Glomerular visceral epithelial cell (primary cell): ENCODE measurements around the gene SND1.

Source experiments
- DNase-seq: peaks from one replicate; pipeline ENCODE4 v3.0.0-alpha.2; 2016; ENCODE audit errors: extremely low spot score

Gene SND1

GRCh38 chr7:127799535-127800305 lies 147.7 kb downstream of the SND1 start:
- no peak for DNase-seq

- DNase-seq, result no peak
Measured at GRCh38 chr7:127802845-127803244, 150.9 kb downstream of the SND1 start.

DNA sequence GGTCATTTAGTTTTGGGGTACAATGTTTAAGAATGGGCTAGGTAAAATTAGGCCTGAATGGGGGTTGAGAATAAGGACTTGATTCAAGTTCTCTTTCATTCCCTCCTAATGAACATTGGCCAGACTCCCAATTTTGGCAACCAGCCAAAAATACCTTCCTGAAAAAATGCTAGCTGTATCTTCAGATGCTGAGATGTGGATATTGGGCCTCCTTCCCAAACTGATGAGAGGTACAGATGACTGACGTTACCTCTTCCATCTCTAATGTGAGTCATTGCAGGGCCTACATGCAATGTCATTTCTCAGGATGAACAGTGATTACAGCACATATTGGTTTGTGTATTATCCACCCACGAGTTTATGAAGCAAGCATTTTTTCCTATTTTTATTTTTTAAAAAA lies 151.6 kb downstream of the SND1 start:
- no peak for DNase-seq

DNA sequence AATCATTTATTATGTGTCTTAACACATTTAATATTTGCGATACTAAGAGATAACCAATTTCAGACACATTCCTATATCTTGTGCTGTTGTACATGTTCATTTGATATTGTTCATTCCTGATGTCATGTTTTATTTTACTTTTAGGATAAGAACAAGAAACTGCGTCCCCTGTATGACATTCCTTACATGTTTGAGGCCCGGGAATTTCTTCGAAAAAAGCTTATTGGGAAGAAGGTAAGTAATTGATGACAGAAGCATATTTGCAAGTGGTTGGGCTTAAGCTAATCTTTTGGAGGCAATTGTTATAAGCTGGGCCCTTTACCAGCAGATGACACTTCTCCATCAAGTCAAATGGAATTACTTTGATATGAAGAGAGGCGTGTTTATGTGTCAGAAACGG lies 155.3 kb downstream of the SND1 start:
- no peak for DNase-seq

DNA sequence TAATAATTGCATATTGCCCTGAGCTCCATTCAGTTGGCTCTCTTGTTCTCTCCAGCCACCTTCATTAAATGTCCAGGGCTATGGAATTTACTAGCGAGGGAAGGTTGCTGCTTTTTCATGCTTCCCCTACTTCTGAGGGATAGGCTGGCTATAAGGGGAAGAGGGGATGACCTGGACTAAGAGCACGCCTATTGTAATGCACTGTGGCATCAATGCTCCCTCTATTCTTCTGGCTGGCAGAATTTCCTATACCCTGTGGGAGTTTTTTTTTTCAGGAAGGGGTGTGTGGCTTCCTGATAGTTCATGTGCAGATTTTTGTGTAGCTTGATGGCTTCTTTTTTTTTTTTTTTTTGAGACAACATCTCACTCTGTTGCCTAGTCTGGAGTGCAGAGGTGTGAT lies 155.8 kb downstream of the SND1 start:
- no peak for DNase-seq

DNA sequence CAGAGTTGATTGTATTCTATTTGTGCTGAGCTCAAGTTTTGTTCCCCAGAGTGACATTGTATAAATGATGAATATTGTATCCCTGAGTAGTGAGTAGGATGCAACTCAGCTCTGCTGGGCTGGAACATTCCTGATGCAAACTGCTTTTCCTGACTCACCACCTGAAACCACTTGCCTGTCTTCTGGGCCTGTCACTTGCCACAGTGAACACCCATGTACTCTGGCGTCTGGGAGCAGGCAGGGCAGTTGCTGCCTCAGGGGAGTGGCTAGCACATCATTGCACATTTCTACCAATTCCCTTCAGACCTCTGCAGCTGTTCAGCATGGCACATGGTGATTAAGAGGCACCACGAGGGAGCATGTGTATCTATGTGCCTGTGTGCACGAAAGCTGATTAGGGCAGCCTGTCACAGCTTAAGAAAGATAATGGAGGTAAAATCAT lies 157.3 kb downstream of the SND1 start:
- DNase-seq, result peak; percentile 76

DNA sequence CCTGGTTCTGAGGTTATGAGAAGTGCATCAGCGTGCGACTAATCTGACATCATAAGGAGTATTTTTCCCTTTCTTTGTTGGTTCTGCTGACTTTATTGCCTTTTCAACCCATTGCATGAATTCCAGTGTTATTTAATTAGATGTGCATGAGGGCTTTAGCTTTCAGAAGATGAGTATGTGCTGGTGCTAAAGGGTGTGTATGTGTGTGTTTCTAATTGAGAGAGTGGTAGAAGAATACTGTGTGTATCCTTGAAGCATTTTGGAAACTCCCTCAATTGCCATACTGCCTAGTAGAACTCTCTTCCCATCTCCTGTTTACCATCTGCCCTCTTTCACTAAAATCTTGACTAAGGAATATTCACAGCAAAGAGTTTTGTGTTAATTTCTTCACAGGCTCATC lies 158.1 kb downstream of the SND1 start:
- no peak for DNase-seq

GRCh38 chr7:127810696-127811660 lies 159.0 kb downstream of the SND1 start:
- DNase-seq, result no peak

DNA sequence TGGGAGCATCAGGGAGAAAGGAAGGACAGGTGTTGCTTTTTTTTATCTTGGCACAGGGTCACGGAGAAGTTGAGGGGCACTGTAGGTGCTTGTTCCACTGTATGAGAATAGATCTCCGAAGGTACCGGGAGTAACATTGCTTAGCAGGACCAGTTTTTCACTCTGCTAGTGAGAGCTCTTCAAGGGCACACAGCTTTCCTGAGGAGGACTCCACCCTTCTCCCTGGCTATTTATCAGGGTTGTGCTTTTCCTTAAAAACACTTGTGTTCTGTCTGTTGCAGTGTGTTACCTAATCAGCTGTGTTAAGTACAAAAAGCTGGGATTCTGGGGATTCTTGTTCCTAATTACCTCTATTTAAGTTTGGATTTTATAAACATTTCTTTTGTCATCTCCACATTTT lies 160.5 kb downstream of the SND1 start:
- DNase-seq, result no peak

DNA sequence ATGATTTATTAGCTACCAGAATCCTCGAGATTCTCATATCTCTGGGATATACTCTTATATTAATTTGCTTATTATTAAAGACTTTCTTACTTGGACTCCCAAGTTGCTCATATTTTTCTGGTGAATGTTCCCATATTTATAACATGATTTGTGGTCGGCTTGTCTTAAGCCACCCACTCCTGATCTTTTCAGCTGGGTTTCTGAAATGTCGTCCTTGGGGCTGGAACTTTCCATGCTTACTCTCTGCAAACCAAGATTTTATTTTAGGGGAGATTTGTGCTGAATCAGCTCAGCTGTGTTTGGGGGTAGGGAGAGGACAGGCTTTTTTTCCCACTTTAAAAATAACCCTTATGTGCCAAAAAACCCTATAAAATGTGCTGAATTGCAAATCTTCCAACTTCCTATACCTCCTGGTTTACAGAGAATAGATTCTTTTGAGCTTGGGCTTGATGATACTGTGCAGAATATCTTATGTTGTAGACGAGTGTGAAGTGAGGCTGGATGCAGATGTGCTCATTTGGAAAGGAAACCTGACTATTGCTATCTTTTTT lies 162.1 kb downstream of the SND1 start:
- no peak for DNase-seq

GRCh38 chr7:127815631-127816145 lies 163.7 kb downstream of the SND1 start:
- no peak for DNase-seq

- peak; percentile 25 for DNase-seq
Measured at GRCh38 chr7:127816354-127817190, 164.6 kb downstream of the SND1 start.

- no peak for DNase-seq
Measured at GRCh38 chr7:127817466-127817865, 165.5 kb downstream of the SND1 start.

DNA sequence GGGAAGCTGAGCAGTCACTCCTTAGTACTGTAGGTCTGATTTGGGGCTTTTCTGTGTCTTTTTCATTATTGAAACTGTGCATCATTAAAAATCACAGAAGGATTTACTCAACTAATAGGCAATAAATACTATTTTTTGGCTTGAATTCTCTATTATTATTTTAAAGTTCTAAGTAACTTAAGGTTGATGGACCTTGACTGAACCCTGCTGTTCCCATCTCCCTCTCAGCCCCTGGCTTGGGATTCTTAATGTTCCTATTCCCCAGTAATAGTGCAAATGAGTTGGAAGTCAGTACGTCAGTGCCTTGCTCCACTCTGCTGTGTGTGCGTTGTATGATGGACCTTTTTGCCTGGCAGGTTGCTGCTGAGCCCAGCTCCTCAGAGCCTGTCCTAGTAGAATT lies 166.3 kb downstream of the SND1 start:
- DNase-seq, result no peak

DNA sequence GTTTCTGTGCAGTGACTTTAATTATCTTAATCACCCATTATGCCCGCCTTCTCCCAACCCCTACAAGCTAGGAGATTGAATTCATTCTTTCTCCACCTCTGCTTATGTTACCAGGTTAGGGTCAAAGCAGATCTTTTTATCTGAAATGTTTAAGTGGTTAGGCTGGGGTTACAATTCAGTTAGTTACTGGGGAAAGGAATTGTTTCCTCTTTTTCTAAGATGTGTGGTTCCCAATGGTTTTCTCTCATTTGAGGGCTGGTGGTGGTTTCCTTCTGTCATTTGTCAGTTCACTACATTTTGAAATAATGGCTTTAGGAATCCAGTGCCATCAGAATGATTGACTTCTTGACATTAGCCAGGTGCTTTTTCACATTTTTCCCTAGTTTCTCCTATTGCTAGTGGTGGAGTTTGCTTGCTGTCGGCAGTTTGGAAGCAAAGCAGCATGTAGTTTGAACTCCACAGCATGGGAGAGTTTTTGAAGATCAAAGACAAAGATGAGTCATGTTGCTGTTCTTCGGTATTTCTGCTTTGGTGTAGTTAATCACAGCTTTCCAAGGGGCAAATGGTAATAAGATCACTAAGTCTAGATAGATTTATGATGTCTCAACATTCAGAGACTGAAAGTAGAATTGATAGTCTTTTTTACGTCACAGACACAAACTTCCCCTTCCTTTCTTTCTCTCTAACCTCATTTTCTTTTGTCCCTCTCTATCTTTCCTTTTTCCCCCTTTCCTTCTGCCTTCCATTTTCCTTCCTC lies 168.2 kb downstream of the SND1 start:
- peak; percentile 37 for DNase-seq

DNA sequence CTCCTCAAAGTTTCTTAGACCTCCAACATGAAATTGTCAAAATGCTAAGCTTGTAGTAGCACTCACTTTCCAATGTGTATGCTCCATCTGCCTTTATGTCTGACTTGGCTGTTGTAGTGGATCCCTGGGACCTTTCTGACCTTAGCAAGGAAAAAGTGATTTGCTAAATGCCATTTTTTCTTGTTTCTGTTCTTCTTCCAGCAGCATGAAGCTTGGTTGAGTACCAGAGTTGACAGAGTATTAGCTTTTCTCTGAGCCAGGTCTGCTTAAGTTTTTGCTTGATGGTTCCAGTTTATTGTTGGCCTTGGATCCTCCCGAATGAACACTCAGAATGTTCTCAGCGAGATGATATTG lies 168.7 kb downstream of the SND1 start:
- no peak for DNase-seq

GRCh38 chr7:127821146-127821545 lies 169.2 kb downstream of the SND1 start:
- DNase-seq, result no peak

GRCh38 chr7:127822822-127823508 lies 171.0 kb downstream of the SND1 start:
- DNase-seq, result no peak

- no peak for DNase-seq
Measured at GRCh38 chr7:127824682-127825081, 172.7 kb downstream of the SND1 start.

DNA sequence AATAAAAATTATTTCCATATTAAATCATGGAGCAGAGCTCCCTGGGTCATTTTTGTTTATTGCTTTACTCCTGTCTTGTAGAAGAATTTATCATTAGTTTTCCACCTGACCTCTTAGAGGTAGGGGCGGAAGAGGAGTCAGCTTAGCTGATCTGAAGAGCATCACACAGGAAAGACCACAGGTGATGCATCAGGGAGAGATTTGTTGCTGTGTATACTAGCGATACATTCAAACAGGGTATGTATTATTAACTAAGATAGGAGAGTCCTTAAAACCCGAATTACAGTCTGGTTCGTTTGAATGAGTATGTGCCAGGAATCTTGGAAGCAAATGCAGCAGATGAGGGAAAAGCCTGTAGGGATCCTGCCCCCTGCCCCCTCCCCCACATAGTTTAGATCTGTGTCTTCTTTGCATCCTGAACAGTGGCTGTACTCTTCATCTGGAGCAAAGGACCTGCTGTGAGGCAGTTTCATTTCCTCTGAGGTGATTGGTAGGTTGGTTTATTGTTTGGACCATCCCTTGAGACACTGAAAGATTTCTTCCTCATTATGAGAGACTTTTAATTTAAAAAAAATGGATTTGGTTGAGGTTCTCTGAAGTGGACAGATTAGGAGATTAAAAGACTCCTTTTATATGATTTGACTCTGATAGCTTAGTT lies 177.0 kb downstream of the SND1 start:
- no peak for DNase-seq
